Stimulated activated CD8-positive, alpha-beta memory T cell treated with anti-CD3 and anti-CD28 coated beads, Interleukin-7, amount 100 ng/mL, for 24 hours (primary cell): ENCODE measurements around the gene FAR2.
A peak's percentile ranks its signal among the peaks of the same experiment; 100 is the strongest.
"Not testable (repeated sequence)": the region's sequence is repeated elsewhere in the genome, so short reads cannot be mapped to it uniquely, and the experiment has no call there.

Experiments
- DNase-seq: peaks from one replicate; pipeline ENCODE4 v3.0.0-alpha.2; 2020; ENCODE audit warnings: low read depth

FAR2 gene

DNA sequence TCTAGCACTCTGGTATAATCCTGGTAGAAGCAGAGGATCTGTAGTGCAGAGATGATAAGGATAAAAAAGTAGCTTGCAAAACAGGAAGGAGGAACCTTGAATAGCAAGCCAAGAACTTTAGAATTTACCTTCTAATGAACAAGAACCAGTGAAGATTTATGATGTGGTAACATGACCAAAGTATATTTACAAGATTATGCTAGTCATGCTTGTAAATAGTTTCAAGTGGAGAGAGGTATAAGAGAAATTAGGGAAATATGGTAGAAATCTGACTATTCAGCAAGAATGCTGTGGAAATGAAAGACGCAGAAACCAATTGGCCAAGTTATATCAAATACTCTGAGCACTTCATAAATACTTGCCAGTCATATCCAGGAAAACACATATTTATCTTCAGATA lies 184.1 kb downstream of the FAR2 start:
- no peak for DNase-seq

DNA sequence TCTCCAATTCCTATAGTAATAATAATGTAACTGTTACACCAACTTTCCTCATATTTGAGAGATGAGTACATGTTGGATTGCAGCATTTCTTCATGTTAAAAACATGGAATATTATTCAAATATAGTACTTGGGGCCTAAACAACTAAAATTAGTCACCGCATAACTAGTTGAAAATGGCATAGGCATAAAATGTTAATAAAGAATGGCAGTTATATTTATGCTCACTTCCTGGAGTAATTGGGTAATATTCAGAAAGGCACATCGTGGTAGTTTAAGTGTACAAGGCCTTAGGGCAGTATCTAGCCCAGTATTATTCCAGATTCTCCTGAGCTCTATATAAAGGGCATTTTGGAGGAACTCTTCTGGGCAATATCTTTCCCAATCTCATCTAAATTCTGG lies 185.9 kb downstream of the FAR2 start:
- DNase-seq: no peak

DNA sequence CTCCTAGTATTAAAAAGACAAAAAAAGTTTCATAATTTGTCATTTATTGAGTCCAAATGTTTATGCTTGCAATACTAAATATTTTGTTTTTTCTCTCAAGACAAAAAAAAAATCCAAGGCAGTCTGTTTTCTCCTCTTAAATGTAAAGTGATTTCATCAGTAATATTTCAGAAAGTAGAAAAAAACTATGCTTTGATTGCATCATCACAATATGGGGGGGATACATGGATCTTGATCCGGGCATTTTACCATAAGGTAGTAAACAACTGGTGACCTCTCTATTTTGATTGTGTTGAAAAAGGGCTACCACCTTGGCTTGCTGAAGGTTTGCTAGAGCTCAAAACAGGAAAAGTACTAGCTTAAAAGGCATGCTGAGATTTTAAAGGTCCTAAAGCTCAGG lies 188.2 kb downstream of the FAR2 start:
- DNase-seq: no peak

DNA sequence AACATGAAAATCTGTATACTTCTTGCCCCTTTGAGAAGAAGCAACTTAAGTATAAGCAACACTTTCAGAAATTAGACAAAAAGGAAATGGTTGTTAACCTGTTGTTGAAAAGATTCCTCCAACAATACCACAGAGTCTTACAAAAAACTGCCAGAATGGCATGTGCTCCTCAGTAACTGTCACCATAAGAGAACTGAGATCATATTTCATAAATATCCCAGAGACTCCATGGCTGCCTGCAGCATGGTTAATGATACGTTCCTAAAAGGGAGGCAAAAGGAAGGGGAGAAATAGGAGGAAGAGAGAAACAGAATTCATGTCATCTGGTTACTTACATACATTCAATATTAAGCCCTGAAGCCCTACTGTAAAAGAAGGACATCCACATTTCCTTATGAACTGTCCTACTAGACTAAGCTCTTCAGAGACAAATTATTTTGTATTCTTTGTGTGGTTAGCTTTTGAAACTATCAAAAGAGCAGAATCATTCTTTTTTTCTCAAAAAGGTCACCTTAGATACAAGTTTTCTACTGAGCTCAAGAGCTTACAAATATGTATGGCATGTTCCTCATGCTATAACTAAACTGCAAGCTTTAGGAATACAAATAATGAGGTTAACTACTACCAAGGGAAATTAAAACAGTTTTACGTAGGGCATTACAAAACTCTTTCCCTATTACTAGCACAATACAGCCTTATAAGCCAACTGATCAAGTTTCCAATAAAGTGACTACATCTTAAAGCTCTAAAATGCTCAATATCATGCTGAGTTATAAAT lies 194.1 kb downstream of the FAR2 start:
- no peak for DNase-seq

DNA sequence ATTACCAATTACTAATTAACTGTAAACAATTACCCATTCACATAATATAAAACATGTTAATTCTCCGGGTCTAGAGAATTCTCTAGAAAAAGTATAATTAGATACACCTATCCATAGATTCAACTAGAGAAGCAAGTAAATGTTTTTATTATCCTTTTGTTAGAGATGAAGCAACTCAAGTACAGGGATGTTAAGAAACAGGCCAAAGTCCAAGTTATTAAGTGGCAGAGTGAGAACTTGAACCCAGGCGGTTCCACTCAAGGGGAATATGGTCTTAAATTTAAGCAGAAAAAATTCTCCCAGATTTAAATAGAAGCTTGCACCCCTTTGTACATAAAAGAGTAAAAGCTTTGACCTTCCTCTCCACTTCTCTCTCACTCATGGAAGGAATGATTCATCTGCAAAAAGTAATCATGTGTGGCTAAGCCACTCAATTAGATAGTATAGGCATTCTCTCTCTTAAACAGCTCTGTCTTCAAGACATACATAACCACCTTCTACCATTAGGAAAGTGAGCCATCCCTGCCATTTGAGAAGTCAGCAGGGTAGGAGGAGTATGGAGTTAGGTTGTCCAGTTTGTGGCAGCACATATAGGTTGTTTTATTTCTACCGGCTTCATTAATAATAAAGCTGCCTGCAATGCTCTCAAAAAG lies 197.8 kb downstream of the FAR2 start:
- DNase-seq: no peak

DNA sequence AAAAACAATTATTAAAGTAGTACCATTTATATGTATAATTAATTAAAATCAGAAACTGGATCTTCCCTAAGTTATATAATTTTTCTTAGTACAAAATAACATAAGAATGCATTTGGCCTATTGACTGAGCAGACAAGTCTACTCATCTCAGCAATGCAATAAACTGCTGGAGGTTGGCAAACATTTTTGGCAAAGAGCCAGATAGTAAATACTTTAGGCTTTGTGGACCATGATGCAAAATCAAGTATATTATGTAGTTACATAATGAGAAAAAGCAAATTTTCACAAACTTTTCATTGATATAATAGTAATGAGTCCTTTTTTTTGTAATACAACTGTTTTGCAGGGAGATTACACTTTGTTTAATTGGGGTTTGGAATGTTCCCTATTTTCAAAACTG lies 201.0 kb downstream of the FAR2 start:
- DNase-seq: no peak

DNA sequence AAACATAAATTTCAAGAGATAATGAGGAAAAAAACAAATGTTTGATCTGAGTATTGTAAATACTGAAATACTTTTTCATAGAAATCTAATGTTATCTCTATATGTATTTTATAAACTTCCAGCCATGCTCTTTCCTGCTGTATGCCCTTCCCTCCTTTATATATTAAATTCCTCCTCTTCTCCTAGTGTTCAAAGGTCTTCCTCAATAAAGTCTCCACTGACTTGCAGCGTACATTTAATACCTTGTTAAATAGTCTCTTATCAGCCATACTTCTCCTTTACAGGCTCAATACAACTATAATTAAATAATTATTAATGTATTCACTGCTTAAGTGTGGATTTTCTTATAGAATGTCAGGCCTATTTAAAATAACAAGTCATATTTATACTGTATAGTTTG lies 205.9 kb downstream of the FAR2 start:
- no peak for DNase-seq

DNA sequence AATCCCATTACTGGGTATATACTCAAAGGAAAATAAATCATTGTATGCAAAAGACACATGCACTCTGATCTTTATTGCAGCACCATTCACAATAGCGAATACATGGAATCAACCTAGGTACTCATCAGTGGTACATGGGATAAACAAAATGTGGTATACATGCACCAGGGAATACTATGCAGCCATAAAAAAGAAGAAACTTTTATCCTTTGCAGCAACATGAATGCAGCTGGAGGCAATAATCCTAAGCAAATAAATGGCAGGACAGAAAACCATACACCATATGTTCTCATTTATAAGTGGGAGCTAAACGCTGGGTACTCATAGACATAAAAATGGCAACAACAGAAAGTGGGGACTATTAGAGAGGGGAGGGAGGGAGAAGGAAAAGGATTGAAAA lies 216.0 kb downstream of the FAR2 start:
- no peak for DNase-seq

DNA sequence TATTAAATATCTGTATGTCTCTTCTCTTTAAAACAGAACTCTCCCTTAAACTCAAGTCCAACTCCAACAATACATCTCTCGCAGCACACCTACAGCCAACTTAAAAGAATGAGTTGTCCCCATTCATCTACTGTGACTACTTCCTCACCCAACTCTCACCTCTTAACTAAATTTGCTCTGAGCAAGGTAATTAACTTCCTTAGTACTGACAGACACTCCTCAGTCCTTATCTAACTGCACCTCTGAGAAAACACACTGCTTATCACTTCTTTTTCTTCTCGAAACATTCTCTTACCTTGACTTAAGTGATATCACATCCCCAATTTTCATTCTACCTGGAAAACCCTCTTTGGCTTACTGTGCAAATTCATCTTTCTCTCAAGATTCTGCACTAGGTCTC lies 224.9 kb downstream of the FAR2 start:
- DNase-seq: no peak

DNA sequence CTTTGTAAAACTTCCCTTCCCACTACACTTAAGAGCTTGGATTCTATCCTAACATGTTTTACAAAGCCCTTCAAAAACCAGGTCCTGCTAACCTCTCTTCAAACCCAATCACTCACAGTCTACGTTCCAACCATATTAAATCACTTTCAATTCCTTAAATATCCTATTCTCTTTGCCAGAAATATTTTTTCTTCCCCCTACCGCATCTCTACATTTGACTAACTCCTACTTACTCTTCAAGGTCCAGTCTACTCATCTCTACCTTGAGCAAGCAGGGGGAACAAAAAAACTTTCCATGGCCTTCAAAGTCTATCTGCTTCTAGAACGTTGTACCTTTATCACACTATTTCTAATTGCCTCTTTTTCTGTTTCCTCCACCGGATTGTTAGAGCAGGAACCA lies 225.8 kb downstream of the FAR2 start:
- no peak for DNase-seq

DNA sequence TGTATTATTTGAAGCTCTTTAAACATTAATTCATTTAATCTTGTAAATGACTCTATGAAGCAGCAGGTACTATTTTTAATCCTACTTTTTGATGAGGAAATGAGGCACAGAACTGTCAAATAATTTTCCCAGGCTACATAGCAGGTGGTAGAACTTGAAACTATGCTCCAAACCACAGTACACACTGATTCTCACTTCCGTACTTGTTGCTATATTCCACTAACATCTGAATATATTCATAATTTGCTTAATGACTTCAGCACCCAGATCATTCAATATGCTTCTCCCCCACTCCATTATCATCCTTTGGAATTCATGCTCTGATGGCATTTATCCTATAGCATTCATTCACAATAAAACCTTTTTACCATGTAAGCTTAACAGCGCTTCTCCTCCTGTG lies 227.0 kb downstream of the FAR2 start:
- DNase-seq: no peak

DNA sequence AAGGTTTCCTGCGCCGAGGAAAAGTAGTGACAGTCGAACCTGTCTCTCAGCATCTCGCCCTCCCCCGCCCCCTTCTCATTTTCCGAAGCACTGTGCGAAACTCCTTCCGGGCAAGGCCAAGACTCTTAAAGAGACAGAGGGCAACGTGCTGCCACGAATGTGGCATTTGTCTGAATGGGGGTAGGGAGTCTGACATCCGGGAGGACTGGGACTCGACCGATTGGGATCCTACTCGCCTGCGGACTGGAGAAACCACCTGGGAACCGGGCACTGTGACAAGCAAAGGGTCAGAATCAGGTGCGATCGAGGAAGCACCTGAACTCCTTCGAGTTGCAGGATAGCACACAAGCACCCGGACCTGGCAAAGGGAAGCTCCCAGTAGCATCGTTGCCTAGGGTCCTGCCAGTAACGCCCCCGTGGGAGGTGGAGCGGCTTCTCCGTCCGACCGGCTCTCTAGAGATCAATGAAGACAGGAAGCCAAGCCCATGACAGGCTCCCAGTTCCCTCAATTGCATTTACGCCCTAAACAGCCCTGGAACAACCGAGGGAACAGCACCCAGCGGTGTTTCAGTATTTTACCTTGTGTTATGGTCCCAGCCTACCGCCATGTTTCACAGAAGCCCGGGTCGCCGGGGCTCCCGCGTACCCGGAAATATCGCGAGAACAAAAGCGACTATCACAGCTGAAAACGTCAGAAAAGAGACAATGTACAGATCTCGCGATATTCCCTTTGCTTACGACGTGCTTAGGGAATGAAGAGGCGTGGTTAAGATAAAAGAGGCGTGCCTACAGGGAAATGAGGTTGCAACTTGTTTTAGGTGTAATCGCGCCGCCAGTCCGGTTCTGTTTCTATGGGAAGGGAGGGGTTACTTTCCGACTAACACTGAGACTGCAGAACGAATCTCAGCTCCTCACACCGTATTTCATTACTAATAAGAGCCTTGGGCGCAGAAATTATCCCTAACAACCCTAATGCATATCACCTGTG lies 231.8 kb downstream of the FAR2 start, which contains the start of gene ERGIC2:
Gene ERGIC2 (minus strand): TSS at position 637 of the 988 bp plus-strand sequence. CDS start 9,539 bp downstream, outside the sequence.
- peak; percentile 76 for DNase-seq

DNA sequence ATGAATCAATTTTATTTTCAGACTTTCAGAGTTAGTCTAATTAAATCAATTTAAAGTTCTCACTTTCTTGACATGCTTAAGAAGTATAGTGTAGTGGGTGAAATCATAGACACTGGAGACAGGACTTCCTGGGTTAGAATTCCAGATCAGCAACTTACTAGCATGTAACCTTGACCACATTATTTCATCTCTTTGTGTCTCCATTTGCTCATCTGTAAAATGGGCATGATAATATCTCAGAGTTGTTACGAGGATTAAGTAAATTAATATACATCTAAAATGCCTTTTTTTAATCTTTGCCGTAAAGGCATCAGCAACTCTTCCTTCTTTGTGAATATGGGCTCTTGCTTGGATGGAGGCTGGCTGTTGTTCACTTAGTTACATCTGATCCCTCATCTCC lies 233.2 kb downstream of the FAR2 start:
- DNase-seq: no peak

DNA sequence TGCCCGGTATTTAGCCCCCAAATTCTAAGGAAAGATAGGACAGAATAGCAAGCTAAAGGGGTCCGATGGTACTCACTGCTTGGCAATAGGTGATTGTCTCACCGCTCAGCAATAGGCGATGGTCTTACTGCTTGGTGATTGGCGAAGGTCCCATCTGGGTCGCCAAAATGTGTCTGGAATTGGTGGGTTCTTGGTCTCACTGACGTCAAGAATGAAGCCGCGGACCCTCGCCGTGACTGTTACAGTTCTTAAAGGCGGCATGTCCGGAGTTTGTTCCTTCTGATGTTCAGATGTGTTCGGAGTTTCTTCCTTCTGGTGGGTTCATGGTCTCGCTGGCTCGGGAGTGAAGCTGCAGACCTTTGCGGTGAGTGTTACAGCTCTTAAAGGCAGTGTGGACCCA lies 236.1 kb downstream of the FAR2 start:
- not testable (repeated sequence) for DNase-seq
